HL-60 (cell line): ENCODE results near the gene ENOX1.

Experiments
- CTCF ChIP-seq: IDR thresholded peaks from one replicate; pipeline ENCODE4 v1.5.1; 2011; ENCODE audit warnings: low read length, control low read depth, inconsistent platforms; ENCODE audit not compliant: insufficient read depth
- GABPA ChIP-seq: IDR thresholded peaks from 2 replicates; pipeline ENCODE4 v1.6.1; 2012; ENCODE audit warnings: low read depth
- POLR2AphosphoS5 ChIP-seq: IDR thresholded peaks from 2 replicates; pipeline ENCODE4 v1.6.1; 2012; ENCODE audit warnings: low read depth
- SPI1 ChIP-seq: IDR thresholded peaks from 2 replicates; pipeline ENCODE4 v1.6.1; 2012; ENCODE audit warnings: low read depth, mild to moderate bottlenecking, borderline replicate concordance
- TF ChIP-seq, protein P1 (sequence below): IDR thresholded peaks from 2 replicates; pipeline ENCODE4 v1.6.1; 2012; ENCODE audit warnings: low read depth; ENCODE audit not compliant: insufficient replicate concordance

DNA sequence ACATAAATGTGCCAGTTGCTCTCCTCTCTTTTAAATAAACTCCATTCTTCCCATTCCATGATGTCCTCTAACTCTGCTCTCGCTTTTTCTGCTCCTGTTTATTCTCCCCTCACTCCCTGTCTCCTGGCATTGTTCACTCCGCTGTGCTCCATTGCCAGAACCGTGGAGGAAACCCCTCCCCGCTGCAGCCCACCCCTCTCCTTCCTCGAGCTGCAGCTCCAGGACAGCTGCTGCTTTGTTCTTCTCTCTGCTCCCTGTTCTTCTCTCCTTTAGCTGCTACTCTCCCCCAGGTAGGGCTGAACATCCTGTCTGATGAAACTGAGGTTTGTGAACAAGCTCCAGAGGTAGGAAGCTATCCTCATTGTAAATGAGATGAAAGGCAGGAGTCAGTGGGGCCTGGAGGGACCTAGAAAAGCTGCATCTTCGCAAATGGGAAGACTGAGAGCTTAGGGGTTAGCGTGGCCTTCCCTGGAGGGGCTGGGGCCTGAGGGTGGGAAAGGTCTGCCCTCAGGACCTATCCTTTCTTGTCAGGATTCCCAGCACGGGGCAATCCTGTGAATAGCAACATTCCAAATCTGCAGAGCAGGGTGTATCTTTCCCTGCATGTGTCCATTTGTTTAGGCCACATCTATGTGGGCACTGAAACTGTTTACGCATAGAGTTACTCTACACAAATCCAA lies 519.7 kb downstream of the ENOX1 start:
- TF ChIP-seq CTCF (no peak), GABPA (no peak), POLR2AphosphoS5 (no peak), SPI1 (no peak)
- TF ChIP-seq, protein P1, sequence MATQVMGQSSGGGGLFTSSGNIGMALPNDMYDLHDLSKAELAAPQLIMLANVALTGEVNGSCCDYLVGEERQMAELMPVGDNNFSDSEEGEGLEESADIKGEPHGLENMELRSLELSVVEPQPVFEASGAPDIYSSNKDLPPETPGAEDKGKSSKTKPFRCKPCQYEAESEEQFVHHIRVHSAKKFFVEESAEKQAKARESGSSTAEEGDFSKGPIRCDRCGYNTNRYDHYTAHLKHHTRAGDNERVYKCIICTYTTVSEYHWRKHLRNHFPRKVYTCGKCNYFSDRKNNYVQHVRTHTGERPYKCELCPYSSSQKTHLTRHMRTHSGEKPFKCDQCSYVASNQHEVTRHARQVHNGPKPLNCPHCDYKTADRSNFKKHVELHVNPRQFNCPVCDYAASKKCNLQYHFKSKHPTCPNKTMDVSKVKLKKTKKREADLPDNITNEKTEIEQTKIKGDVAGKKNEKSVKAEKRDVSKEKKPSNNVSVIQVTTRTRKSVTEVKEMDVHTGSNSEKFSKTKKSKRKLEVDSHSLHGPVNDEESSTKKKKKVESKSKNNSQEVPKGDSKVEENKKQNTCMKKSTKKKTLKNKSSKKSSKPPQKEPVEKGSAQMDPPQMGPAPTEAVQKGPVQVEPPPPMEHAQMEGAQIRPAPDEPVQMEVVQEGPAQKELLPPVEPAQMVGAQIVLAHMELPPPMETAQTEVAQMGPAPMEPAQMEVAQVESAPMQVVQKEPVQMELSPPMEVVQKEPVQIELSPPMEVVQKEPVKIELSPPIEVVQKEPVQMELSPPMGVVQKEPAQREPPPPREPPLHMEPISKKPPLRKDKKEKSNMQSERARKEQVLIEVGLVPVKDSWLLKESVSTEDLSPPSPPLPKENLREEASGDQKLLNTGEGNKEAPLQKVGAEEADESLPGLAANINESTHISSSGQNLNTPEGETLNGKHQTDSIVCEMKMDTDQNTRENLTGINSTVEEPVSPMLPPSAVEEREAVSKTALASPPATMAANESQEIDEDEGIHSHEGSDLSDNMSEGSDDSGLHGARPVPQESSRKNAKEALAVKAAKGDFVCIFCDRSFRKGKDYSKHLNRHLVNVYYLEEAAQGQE = no peak
